Epidermal melanocyte (primary cell): ENCODE data around the gene SPINK13.
"Not testable (repeated sequence)": the region's sequence is repeated elsewhere in the genome, so short reads cannot be mapped to it uniquely, and the experiment has no call there.

Experiments
- DNase-seq: peaks from one replicate; pipeline ENCODE4 v3.0.0; 2011; ENCODE audit warnings: low spot score; ENCODE audit not compliant: insufficient read length

SPINK13 gene, protein sequence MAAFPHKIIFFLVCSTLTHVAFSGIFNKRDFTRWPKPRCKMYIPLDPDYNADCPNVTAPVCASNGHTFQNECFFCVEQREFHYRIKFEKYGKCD

DNA sequence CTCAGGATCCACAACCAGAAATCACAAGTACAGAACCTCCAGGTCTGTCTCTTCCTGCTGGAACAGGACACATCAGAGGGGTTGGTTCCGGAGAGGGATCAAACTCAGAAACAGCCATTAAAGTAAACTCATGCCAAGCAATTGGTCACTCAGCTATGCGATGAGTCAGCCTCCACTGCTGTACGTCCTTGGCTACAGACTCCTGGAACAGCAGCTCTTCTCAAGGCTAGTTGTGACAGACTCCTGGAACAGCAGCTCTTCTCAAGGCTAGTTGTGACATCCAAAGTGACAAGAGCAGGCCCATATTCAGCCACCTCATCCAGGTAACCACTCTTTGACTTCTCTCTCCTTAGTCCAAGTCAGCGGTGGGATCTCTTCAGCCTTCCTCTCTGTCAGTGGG lies at the start of gene SPINK13:
Gene SPINK13 (plus strand): TSS at position 229 of the 400 bp plus-strand sequence. CDS start 1,279 bp downstream, outside the sequence.
- no peak for DNase-seq

DNA sequence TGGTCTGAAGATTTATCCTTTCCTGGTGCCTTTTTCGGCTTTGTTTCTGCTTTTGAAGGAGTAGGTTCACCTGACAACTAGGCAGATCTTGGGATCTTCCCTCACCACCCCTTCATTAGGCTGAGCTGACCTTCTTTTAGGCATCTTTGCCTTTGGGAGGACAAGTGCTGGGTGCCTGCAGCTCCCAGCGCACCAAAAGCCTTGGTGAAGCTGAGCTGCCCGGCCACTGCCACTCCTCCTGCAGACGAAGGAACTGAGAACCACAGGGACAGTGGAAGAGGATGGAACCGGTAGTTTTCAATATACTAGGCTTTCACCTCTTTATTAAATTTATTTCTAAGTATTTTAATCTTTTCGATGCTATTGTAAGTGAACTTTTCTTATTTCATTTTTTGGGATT lies 47.1 kb upstream of the SPINK13 start:
- no peak for DNase-seq

DNA sequence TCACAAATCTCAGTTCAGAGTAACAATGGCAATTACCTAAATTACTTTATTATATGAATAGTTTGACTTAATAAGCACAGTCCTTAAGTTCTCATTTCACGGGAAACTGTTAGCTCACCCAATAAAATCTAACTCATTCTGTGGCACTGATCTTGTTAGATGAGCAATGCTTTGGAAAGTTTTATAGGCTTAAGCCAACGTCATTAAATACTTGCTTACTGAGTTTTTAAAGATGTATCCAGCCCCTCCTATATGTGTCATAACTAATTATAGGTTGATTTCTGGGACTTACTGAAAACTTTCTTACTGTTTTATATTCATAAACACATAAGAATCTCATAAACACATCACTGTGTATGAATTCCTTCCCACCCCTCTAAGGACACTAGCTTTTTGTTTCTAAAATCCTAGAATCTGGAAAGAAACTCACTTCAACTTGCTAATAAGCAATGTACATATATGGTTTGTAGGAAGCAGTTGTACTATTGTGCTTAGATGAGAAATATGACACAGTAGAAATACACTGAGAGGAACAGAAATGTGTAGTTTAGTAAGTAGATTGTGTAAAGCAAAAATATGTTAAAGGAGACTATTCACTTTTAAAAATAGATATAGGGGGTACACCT lies 44.4 kb upstream of the SPINK13 start:
- DNase-seq = no peak

DNA sequence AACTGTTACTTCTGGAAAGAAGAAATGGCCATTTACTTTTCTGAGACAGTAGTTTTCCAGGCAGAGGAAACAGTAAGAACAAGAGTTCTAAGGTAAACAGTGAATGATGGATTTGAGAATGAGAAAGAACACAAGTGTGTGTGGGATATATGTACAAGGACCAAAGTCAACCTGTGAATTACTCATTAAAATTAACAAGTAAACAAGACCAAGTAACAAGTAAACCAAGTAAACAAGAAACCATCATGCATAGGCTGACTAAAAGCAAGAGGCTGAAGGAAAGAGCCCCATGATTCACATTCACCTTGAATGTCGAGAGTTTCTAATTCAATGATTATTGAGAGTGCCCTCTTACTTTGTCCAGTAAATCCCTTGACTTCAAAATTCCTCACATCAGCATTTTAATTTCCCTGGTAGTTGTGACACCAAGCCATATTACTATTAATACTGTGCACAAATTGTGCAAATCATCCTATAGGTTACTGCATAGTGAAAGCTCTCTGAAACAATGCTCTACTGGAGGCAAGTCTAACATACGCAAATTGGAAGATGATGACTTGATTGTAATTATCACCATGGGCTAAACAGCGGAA lies 40.1 kb upstream of the SPINK13 start:
- no peak for DNase-seq

DNA sequence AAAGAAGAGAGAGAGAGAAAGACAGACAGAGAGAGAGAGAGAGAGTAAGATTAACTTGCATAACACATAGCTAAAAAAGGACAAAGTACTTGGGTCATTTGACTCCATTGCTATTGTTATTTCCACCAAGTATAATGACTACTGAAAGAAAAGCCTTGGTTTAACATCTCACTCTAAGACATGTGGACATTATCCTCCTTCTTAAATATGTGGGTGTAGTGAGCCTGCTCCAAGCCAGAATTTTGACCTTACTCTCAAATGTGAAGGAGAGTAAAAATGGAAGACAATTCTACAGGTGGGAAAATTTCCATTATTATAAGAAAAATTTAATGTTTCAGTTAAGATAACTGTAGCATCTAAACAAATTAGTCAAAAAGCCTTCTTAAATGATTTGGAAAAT lies 38.8 kb upstream of the SPINK13 start:
- no peak for DNase-seq

DNA sequence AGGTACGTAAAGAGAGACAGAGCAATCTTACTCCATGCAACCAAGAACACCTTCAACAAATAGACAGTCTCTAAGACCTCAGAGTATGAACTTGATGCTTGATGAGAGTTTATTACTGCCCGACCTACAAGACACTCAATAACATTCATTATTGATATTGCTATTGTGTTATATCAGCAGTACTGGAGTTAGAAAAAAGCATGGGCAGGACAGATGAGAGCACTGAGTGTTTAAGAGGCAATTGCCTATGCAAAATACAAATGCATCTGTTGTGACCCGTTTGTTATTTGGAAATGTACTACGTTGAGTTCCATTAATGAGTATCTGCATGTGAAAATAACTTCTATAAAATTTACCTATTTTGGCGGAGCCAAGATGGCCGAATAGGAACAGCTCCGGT lies 38.4 kb upstream of the SPINK13 start:
- DNase-seq = no peak

DNA sequence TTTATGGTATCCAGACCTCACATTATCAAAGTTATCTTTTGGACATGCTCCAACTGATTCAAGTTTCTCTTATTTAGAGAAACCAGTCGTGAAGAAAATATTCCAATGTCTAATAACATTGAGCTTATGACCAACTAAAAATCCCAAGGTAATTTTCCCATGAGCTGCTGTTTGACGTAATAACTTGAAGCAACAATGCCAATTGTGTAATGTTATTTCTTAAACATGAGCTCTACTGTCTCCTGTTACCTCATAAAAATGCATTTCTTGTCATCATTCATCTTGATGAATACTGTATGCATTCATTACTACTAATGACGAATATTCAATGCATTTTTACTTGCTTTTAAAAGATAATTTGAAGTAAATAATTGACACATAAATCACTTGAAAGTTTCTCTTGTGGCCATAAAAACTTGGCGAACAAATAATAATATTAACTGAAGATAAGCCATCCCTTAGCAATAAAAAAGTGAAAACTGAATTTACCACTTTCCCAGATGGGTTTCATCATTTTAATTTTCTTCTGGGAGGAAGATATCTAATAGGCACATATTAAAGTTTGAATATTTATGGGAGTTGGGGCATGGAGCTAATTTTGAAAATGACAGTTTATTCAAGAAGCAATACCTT lies 30.7 kb upstream of the SPINK13 start:
- DNase-seq = no peak

DNA sequence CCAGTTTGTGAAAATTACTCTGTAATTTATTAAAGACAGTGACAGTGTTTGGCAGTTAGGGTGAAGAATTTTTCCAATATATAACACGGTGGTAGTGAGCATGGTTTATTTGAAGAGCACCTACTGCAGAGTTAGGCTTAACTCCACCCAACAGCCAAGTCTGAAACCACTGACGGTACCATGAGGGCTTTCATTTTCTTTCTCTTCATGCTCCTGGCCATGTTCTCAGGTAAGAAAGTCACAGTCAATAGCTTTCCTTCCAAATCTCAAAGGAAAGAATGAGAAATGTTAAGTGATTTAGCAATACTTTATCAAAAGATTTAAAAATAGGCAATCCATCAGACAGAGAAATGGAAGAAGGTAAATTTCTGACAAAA lies 30.2 kb upstream of the SPINK13 start, which contains the start of gene MARCOL:
Gene MARCOL (plus strand): TSS at position 108 of the 377 bp plus-strand sequence. CDS start 73 bp downstream, at position 181.
- no peak for DNase-seq

DNA sequence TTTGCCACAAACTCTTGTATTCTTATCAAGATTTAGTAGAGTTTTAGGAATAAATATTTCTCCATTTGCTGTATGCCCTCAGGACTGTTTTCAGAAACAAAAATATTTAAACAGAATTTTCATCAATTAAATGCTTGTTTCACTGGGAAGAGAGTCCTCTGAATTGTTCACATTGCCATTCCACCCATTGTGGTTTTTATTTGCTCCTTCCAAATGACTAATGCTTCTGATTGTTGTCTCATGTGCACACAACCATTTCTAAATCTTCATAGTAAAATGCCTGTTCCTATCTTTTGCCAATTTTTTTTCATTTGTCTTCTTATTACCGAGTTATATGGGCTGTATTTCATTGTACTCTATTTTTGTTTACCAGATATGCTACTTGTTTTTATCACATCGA lies 19.7 kb upstream of the SPINK13 start:
- DNase-seq = no peak

DNA sequence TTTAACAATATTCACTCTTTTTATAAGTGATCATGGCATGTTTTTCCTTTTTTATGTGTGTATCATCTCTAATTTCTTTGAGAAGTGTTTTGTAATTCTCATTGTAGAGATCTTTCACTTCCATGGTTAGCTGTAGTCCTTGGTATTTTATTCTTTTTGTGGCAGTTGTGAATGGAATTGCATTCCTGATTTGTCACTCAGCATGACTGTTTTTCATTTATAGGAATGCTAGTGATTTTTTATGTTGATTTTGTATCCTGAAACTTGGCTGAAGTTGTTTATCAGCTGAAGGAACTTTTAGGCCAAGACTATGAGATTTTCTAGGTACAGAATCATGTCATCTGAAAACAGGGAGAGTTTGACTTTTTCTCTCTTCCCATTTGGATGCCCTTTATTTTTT lies 13.1 kb upstream of the SPINK13 start:
- DNase-seq = no peak

DNA sequence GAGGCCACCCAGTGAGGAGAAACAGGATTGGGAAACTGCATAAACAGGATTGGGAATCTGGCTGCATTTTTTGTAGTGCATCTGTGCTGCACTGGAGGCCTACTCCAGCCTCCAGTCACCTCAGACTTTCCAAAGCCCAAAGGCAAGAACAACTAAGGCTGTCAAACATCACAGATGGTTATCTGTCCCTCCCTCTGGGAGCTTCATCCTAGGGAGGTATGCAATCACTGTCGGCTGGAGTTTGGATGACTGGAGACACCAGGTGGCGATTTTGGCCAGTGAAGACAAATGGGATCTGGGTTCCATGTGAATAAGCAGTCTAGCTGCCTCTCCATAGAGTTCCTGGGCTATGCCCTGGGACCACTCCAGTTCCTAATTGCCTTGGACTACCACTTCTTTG lies 9.3 kb upstream of the SPINK13 start:
- DNase-seq = no peak

DNA sequence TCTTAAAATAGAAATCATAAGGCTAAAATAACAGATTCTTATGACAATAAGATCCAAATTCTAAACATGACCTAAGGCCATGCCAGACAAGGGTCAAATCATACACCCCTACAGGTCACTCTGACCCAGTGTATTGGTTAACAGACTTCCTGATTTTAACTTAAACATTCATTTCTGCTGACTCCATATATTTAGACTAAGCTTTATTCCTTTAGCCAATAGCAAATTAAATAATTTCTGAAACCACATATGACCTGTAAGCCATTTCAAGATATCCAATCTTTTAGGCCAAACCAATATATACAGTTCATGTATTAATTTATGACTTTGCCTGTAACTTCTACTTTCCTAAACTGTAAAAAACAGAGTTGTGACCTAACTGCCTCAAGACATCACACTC lies 7.4 kb upstream of the SPINK13 start:
- no peak for DNase-seq

DNA sequence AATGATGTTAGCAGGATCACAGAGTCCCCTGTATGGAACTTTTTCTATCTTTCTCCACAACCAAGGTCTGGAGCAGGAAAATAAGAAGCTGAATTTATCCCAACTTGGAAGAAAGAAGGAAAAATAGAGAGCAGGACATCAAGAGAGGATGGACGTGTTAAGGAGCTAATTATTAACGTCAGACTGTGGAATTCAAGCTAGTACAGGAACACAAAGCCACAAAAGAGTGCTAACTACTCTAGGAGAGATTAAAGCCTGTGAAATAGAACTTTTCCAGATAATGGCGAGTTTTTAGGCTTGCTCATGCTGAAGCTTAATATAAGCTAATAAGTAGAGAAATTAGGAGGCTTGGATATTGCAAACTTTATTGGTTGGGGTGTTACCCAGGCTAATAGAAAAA lies 632 bp upstream of the SPINK13 start:
- no peak for DNase-seq

DNA sequence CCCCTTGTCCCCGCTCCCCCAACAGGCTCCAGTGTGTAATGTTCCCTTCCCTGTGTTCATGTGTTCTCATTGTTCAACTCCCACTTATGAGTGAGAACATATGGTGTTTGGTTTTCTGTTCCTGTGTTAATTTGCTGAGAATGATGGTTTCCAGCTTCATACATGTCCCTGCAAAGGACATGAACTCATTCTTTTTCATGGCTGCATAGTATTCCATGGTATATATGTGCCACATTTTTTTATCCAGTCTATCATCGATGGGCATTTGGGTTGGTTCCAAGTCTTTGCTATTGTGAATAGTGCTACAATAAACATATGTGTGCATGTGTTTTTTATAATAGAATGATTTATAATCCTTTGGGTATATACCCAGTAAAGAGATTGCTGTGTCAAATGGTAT lies 6.5 kb downstream of the SPINK13 start:
- DNase-seq = not testable (repeated sequence)

DNA sequence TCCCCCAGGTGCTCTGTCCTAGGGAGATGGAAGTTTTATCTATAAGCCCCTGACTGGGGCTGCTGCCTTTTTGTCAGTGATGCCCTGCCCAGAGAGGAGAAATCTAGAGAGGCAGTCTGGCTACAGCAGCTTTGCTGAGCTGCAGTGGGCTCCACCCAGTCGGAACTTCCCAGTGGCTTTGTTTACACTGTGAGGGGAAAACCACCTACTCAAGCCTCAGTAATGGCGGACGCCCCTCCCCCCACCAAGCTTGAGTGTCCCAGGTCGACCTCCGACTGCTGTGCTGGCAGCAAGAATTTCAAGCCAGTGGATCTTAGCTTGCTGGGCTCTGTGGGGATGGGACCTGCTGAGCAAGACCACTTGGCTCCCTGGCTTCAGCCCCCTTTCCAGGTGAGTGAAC lies 12.3 kb downstream of the SPINK13 start:
- not testable (repeated sequence) for DNase-seq

DNA sequence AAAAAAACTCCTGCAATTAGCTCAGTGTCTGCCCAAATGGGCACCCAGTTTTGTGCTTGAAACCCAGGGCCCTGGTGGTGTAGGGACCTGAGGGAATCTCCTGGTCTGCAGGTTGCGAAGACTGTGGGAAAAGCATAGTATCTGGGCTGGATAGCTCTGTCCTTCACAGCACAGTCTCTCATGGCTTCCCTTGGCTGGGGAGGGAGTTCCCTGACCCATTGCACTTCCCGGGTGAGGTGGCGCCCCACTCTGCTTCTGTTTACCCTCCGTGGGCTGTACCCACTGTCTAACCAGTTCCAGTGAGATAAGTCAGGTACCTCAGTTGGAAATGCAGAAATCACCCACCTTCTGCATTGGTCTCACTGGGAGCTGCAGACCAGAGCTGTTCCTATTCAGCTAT lies 12.7 kb downstream of the SPINK13 start:
- not testable (repeated sequence) for DNase-seq

DNA sequence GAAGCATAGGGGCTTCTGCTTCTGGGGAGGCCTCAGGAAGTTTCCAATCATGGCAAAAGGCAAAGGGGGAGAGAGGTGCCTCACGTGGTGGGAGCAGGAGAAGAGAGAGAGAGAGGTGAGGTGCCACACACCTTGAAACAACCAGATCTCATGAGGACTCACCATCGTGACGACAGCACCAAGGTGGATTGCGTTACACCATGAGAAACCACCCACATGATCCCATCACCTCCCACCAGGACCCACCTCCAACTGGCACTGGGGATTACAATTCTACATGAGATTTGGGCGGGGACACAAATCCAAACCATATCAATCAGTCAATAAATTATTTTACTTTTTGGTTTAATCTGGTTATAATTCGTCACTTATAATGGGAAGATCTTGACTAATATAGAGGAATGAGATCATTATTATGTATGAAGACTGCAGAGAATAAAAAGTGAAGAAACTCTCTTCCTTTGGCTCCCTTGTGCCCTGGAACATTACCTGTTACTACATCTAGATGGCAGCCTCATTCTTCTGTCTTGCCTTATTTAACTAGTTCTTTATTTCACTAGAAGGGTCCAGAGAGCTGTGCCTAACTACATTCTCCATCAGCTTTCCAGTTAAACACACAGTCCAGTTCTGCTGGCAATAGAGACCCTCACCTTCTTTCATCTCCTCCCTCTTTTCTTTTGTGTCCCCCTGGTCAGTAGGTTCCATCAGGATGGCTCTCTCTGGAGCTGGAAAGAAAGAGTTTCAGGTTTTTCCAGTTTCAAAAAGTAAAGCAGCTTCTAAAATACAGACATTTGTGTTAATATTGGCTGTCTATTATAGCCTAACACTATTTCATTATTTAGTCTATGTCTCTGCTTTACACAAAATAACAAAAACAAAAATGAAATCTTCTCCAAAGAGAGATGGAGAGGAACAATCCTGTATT lies 21.9 kb downstream of the SPINK13 start:
- no peak for DNase-seq

DNA sequence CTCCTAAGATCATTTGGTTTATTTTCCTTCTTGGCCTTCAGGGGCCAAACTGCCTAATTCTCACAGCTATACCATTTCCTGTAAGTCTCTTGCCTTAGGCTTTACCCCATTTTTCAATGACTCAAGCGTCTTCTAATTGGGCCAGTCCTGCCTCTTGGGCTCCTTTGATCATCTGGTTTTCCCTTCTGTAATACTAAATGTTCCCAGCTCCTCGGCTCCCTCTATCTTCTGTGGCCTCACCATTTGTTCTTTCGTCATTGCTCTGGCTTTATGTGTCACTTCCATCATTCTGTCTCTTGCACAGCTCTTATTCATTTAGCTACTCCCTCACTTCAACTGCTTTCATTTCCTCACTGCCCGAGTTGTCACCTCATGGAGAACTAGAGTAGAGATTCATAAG lies 29.1 kb downstream of the SPINK13 start:
- DNase-seq = no peak

DNA sequence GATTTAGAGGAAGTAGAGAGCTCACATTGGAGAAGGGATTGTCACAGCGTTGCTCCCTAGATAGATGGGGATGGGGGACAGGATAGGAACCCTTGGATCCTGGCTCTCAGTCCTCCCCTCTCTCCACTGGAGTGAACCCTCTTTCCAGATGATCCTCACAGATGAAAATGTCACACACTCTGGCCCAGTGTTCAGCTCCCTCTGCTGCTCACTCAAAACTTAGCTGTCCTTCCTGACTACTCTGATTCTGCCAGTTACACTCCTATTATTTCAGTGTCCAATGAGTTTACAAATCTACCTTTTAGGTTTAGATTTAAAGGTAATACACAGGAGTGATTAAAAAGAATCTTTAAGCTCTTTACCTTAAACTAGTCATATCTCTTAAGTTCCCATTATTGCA lies 37.9 kb downstream of the SPINK13 start:
- no peak for DNase-seq

DNA sequence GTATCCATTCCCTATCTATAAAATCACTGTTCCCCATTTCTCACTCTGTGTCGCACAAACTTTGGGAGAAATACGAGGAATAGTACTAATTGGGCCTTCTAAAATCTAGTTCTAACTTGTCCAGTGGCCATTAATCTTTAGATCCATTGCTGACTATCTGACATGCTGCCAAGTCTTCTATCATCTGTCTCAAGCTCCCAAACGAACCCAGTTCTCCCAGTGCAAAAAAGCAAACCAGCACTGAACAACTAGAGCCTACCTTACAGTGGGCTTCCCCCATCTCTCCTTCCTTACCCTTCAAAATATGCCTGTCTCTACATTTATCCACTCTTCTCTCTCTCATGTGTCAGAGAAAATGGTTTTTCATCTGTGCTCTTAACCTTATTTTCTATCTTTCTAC lies 40.4 kb downstream of the SPINK13 start:
- no peak for DNase-seq

DNA sequence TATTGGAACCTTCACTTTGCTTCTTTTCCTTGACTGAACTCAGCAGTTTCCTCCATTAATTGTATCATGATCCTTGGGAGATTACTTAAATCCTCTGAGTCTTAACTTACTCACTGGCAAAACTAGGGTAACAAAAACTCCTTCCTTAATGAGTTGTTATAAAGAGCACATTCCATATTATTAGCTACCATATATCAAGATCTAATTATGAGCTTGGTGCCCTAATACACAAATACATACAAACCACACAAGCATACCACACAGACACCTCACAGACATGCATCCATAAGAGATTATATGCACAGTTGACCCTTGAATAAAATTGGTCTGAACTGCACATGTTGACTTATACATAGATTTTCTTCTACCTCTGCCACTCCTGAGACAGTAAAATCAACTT lies 41.2 kb downstream of the SPINK13 start:
- DNase-seq = no peak

DNA sequence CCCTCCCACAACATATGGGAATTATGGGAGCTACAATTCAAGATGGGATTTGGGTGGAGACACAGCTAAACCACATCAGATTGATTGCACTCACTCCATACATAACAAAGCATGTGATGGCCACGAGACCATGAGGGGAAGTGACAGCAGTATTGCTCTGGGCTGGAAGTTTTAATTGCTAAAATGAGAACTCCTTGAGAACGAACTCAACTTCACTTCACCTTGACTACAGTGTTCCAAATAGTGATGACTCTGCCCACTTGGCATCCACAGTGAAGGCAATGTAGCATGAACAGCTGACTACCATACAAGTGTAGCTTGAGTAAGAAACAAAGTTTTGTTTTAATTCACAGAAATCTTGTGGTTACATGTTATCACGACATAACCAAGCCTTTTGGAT lies 42.9 kb downstream of the SPINK13 start:
- no peak for DNase-seq
